DND-41 (cell line): Measurements from ENCODE around the gene DYNLT1.
A peak's percentile ranks its signal among the peaks of the same experiment; 100 is the strongest.
"Not testable (repeated sequence)": the region's sequence is repeated elsewhere in the genome, so short reads cannot be mapped to it uniquely, and the experiment has no call there.

ENCODE experiments used
- ATAC-seq: fragments of 200-7000 bp; cut with Tn5 transposase; 3 replicates; pipeline ENCODE4 v1.9.1; 2021; ENCODE audit warnings: low read depth; ENCODE audit not compliant: insufficient read depth
- DNase-seq: peaks from one replicate; pipeline ENCODE4 v3.0.0-alpha.2; 2020
- H2AFZ ChIP-seq: 2 replicates; pipeline ENCODE4 v1.6.0; 2012; ENCODE audit warnings: low read depth, low read length
- H3K27ac ChIP-seq: 2 replicates; pipeline ENCODE4 v1.5.1; 2012; ENCODE audit warnings: low read length, inconsistent platforms
- H3K27me3 ChIP-seq: fragments of 200-600 bp; sonication (generic); 2 replicates; pipeline ENCODE4 v1.6.0; 2012; ENCODE audit warnings: low read length, mild to moderate bottlenecking, inconsistent platforms; ENCODE audit not compliant: insufficient read depth, poor library complexity
- H3K36me3 ChIP-seq: 2 replicates; pipeline ENCODE4 v1.5.1; 2012; ENCODE audit warnings: low read length, inconsistent platforms; ENCODE audit not compliant: insufficient read depth
- H3K4me1 ChIP-seq: 2 replicates; pipeline ENCODE4 v1.5.1; 2012; ENCODE audit warnings: mild to moderate bottlenecking, low read length; ENCODE audit not compliant: insufficient read depth
- H3K4me2 ChIP-seq: 2 replicates; pipeline ENCODE4 v1.6.0; 2012; ENCODE audit warnings: mild to moderate bottlenecking, moderate library complexity, low read length, inconsistent platforms; ENCODE audit not compliant: insufficient read depth
- H3K4me3 ChIP-seq, 2 experiments: fragments of 200-600 bp in 1 of 2; shearing (Covaris generic) in 1 of 2; 2 replicates each; pipeline ENCODE4 v1.5.1; 2012 to 2016; ENCODE audit warnings: inconsistent platforms in 2 of 2, low read length in 2 of 2, mild to moderate bottlenecking in 2 of 2, low read depth in 1 of 2, moderate library complexity in 1 of 2
- H3K79me2 ChIP-seq: 2 replicates; pipeline ENCODE4 v1.6.0; 2012; ENCODE audit warnings: low read length, inconsistent platforms; ENCODE audit not compliant: insufficient read depth
- H3K9ac ChIP-seq: 2 replicates; pipeline ENCODE4 v1.6.0; 2012; ENCODE audit warnings: low read depth, mild to moderate bottlenecking, inconsistent platforms, low read length, moderate library complexity
- H3K9me3 ChIP-seq: 2 replicates; pipeline ENCODE4 v1.5.1; 2012; ENCODE audit warnings: low read length, moderate library complexity, mild to moderate bottlenecking, inconsistent platforms; ENCODE audit not compliant: insufficient read depth, severe bottlenecking
- H4K20me1 ChIP-seq: 2 replicates; pipeline ENCODE4 v1.6.0; 2012; ENCODE audit warnings: low read length; ENCODE audit not compliant: insufficient read depth
- CTCF ChIP-seq: IDR thresholded peaks from 2 replicates; pipeline ENCODE4 v1.5.1; 2012; ENCODE audit warnings: borderline replicate concordance, low read length, moderate library complexity, mild to moderate bottlenecking; ENCODE audit not compliant: poor library complexity, severe bottlenecking; ENCODE audit errors: extremely low read depth
- EZH2 ChIP-seq: IDR thresholded peaks from 3 replicates; pipeline ENCODE4 v1.6.1; 2012; ENCODE audit warnings: borderline replicate concordance, low read depth, mild to moderate bottlenecking, moderate library complexity, low read length, inconsistent platforms; ENCODE audit not compliant: severe bottlenecking

Gene DYNLT1

GRCh38 chr6:158662607-158662953 is 18.0 kb upstream of the DYNLT1 start:
- Histone ChIP-seq H3K4me2 (no peak overlapping the region), H4K20me1 (0 out of 2 replicates have a peak, but pooled peaks cover 6% of the 10 kb centered on the region), H3K27me3 (peaks cover 59% of the 10 kb centered on the region), H3K36me3 (no peaks in the 10 kb centered on the region), H3K9me3 (no peaks in the 10 kb centered on the region), H3K79me2 (no peaks in the 10 kb centered on the region), H2AFZ (no peak overlapping the region), H3K27ac (no peak overlapping the region), H3K4me1 (no peaks in the 10 kb centered on the region), H3K4me3 (no peak overlapping the region), H3K9ac (no peak overlapping the region)
- no peak for TF ChIP-seq EZH2
- no peak for TF ChIP-seq CTCF
- DNase-seq (no peak), ATAC-seq (no peak)

- Histone ChIP-seq H3K27ac (no peak overlapping the region), H4K20me1 (0 out of 2 replicates have a peak, but pooled peaks cover under 1% of the 10 kb centered on the region), H3K27me3 (peaks cover 46% of the 10 kb centered on the region), H3K36me3 (no peaks in the 10 kb centered on the region), H3K4me3 (no peak overlapping the region), H2AFZ (no peak overlapping the region), H3K79me2 (no peaks in the 10 kb centered on the region), H3K4me1 (no peaks in the 10 kb centered on the region), H3K9ac (no peak overlapping the region), H3K9me3 (no peaks in the 10 kb centered on the region), H3K4me2 (no peak overlapping the region)
- TF ChIP-seq CTCF (no peak), EZH2 (no peak)
- no peak for DNase-seq
- no peak for ATAC-seq
These were observed 16.7 kb upstream of the DYNLT1 start for GRCh38 chr6:158661156-158661685.

GRCh38 chr6:158660333-158660754 is 15.8 kb upstream of the DYNLT1 start:
- H3K27me3 ChIP-seq: peaks cover 42% of the 10 kb centered on the region
- H3K36me3 ChIP-seq: no peaks in the 10 kb centered on the region
- no peaks in the 10 kb centered on the region for H3K9me3 ChIP-seq
- no peak for TF ChIP-seq EZH2
- TF ChIP-seq CTCF: peak; percentile 65
- no peak overlapping the region for H3K4me2 ChIP-seq
- no peak overlapping the region for H3K9ac ChIP-seq
- H4K20me1 ChIP-seq: no peaks in the 10 kb centered on the region
- H3K27ac ChIP-seq: no peak overlapping the region
- H2AFZ ChIP-seq: no peak overlapping the region
- no peak overlapping the region for H3K4me3 ChIP-seq
- ATAC-seq (peak; percentile 84), DNase-seq (peak; percentile 42)
- H3K79me2 ChIP-seq: no peaks in the 10 kb centered on the region
- H3K4me1 ChIP-seq: no peaks in the 10 kb centered on the region

- not testable (repeated sequence) for H3K79me2 ChIP-seq, H3K4me2 ChIP-seq, DNase-seq, H3K4me3 ChIP-seq, H4K20me1 ChIP-seq, H2AFZ ChIP-seq, H3K27me3 ChIP-seq, H3K9me3 ChIP-seq, H3K36me3 ChIP-seq, H3K27ac ChIP-seq, H3K9ac ChIP-seq, ATAC-seq
- H3K4me1 ChIP-seq: peaks cover 23% of the 10 kb centered on the region
These were observed 12.4 kb upstream of the DYNLT1 start for GRCh38 chr6:158656986-158657385.
